K562 (cell line): ENCODE data around the gene SPTAN1. TPM values are rescaled to one million over a fixed set of nuclear protein-coding genes. Genes with fewer than 3 reads are reported as not detected.
A peak's percentile ranks its signal among the peaks of the same experiment; 100 is the strongest.

Experiments used
- ATAC-seq: fragments of 200-7000 bp; cut with Tn5 transposase; 3 replicates; pipeline ENCODE4 v1.9.1; 2020; ENCODE audit warnings: moderate library complexity
- BruUV-seq: library from RNA; stranded (reverse); fragments of 400-500 nt; replicated peaks from 2 replicates; lab custom pipeline; 2021; lab: Mats Ljungman, UMichigan
- CTCF ChIA-PET: fragments of 300-600 bp; formaldehyde crosslinking; extraction: SDS; loops from one replicate; lab custom pipeline; 2021; ENCODE audit warnings: low intra/inter-chr PET ratio; lab: Yijun Ruan, JAX
- POLR2A ChIA-PET: fragments of 300-600, 350-650 bp; sonication (Branson Sonifier 250); formaldehyde crosslinking; extraction: SDS; loops from one replicate; lab custom pipeline; 2021; ENCODE audit warnings: antibody characterized with exemption, inconsistent platforms; lab: Yijun Ruan, JAX
- DNase-seq, 4 experiments: peaks; one replicate each; pipeline versions ENCODE4 v3.0.0 to v3.0.0-alpha.2; 2011 to 2018; ENCODE audit warnings: low spot score in 3 of 4, mixed read lengths in 3 of 4; ENCODE audit errors: extremely low read depth in 1 of 4
- FAIRE-seq: peaks from 2 replicates; lab custom pipeline; 2011; peaks lifted over from hg19 to GRCh38; lab: Jason Lieb, UNC
- H2AFZ ChIP-seq: 2 replicates; pipeline ENCODE4 v1.6.0; 2011; ENCODE audit warnings: low read depth, low read length, control low read depth, inconsistent platforms
- H3K27ac ChIP-seq: fragments of 200-600 bp; 3 replicates; pipeline ENCODE4 v1.8.0; 2011; ENCODE audit warnings: low read depth, mild to moderate bottlenecking, control low read depth, inconsistent platforms, low read length, moderate library complexity, mixed read lengths; ENCODE audit errors: extremely low read depth
- H3K27me3 ChIP-seq, 2 experiments: fragments of 300-600 bp in 1 of 2; 2 replicates in 1 of 2; 3 replicates in 1 of 2; pipeline versions ENCODE4 v1.6.0 to v1.8.0; 2011; ENCODE audit warnings: inconsistent platforms in 2 of 2, low read length in 2 of 2, mild to moderate bottlenecking in 1 of 2, mixed read lengths in 1 of 2, moderate library complexity in 1 of 2; ENCODE audit not compliant: control insufficient read depth in 2 of 2, insufficient read depth in 2 of 2
- H3K36me3 ChIP-seq: fragments of 300-600 bp; 3 replicates; pipeline ENCODE4 v1.8.0; 2011; ENCODE audit warnings: mild to moderate bottlenecking, low read length, inconsistent platforms; ENCODE audit not compliant: control insufficient read depth, insufficient read depth
- H3K4me1 ChIP-seq, 2 experiments: fragments of 200-600 bp in 1 of 2; replicated peaks in 1 of 2; 2 replicates in 1 of 2; 3 replicates in 1 of 2; pipeline versions ENCODE4 v1.5.1 to v1.8.0; 2011; ENCODE audit warnings: inconsistent platforms in 2 of 2, low read length in 2 of 2, mild to moderate bottlenecking in 1 of 2, mixed read lengths in 1 of 2, moderate library complexity in 1 of 2; ENCODE audit not compliant: control insufficient read depth in 2 of 2, insufficient read depth in 2 of 2
- H3K4me2 ChIP-seq: 2 replicates; pipeline ENCODE4 v1.6.1; 2011; ENCODE audit warnings: low read length, control low read depth, inconsistent platforms, mixed read lengths; ENCODE audit not compliant: insufficient read depth
- H3K4me3 ChIP-seq: fragments of 200-600 bp; sonication (generic), shearing (Covaris generic); 2 replicates; pipeline ENCODE4 v1.5.1; 2016; ENCODE audit warnings: control low read depth, inconsistent platforms
- H3K79me2 ChIP-seq: fragments of 200-600 bp; 3 replicates; pipeline ENCODE4 v1.8.0; 2011; ENCODE audit warnings: low read length, inconsistent platforms; ENCODE audit not compliant: control insufficient read depth, insufficient read depth
- H3K9ac ChIP-seq, 2 experiments: 2 replicates each; pipeline versions ENCODE4 v1.6.0 to v1.6.1; 2011; ENCODE audit warnings: low read depth in 2 of 2, low read length in 2 of 2, control low read depth in 1 of 2, inconsistent platforms in 1 of 2, mild to moderate bottlenecking in 1 of 2, mixed read lengths in 1 of 2; ENCODE audit not compliant: insufficient read depth in 1 of 2
- H3K9me1 ChIP-seq: one replicate; pipeline ENCODE4 v1.6.0; 2011; ENCODE audit warnings: inconsistent platforms, mild to moderate bottlenecking, low read length, moderate library complexity; ENCODE audit not compliant: control insufficient read depth, insufficient read depth
- H3K9me3 ChIP-seq: replicated peaks from 2 replicates; pipeline ENCODE4 v1.5.1; 2011; ENCODE audit warnings: low read depth, low read length, inconsistent platforms; ENCODE audit not compliant: control insufficient read depth, insufficient read depth
- H4K20me1 ChIP-seq: replicated peaks from 2 replicates; pipeline ENCODE4 v1.6.1; 2011; ENCODE audit warnings: low read length, inconsistent platforms, mixed read lengths; ENCODE audit not compliant: control insufficient read depth, insufficient read depth
- C11orf30 ChIP-seq: fragments of 450-650 bp; IDR thresholded peaks from 2 replicates; pipeline ENCODE4 v1.6.1; 2016; ENCODE audit warnings: low read depth, mild to moderate bottlenecking
- CLOCK ChIP-seq: fragments of 250-450 bp; sonication (Bioruptor Pico); IDR thresholded peaks from 2 replicates; pipeline ENCODE4 v1.4.0; 2020; ENCODE audit warnings: mild to moderate bottlenecking, moderate library complexity, borderline replicate concordance
- MEF2D ChIP-seq: conservative IDR thresholded peaks from 2 replicates; pipeline ENCODE4 v1.6.1; 2016; ENCODE audit warnings: low read depth, missing genetic modification characterization, missing compliant biosample characterization
- RBM39 ChIP-seq: fragments of 200-400 bp; formaldehyde crosslinking; optimal IDR thresholded peaks from 2 replicates; pipeline ENCODE3; 2018; ENCODE audit warnings: low read depth, low read length
- TAF9B ChIP-seq: fragments of 450-650 bp; IDR thresholded peaks from 2 replicates; pipeline ENCODE4 v1.6.1; 2018; ENCODE audit warnings: mild to moderate bottlenecking; ENCODE audit not compliant: partially characterized antibody
- ZNF316 ChIP-seq: fragments of 450-650 bp; IDR thresholded peaks from 2 replicates; pipeline ENCODE4 v1.6.1; 2016
- WGBS: fragments of 100-300 bp; shearing (Covaris generic); methylation state at CpG from one replicate; pipeline ENCODE4 v1.1.6; 2016; ENCODE audit warnings: low coverage, mixed read lengths; ENCODE audit not compliant: insufficient coverage; ENCODE audit errors: missing lambda C conversion rate; 5-methylcytosine and 5-hydroxymethylcytosine counted together
- in situ Hi-C: fragments of 300-500 bp; cut with MboI; formaldehyde crosslinking; loops from 4 replicates; pipeline ENCODE4 v1.15.0; 2018; ENCODE audit warnings: inconsistent platforms, mixed read lengths
- intact Hi-C: fragments of 100-400 bp; cut with micrococcal nuclease; formaldehyde crosslinking; loops from 2 replicates; pipeline ENCODE4 v1.14.2; 2022
- polyA plus RNA-seq, 8 experiments: library from polyadenylated mRNA; depleted of rRNA in 4 of 8; stranded (reverse) in 5 of 8; unstranded in 3 of 8; fragments of >200 nt; fragmentation: Nextera tagmentation in 2 of 8; fragmentation: Illumina TruSeq in 1 of 8; extraction: Ambion mirVana in 2 of 8; extraction: Trizol in 1 of 8; gene quantifications; 2 replicates each; pipeline versions ENCODE4 v1.2.1 to v1.2.3, GENCODE V29; 2011 to 2014; ENCODE audit warnings: inconsistent platforms in 1 of 8, missing spikeins in 1 of 8
- total RNA-seq, 7 experiments: library from RNA; depleted of rRNA in 6 of 7; stranded (reverse); fragments of >200 nt in 6 of 7; fragmentation: Illumina TruSeq in 2 of 7; extraction: Trizol in 2 of 7; gene quantifications; 2 replicates each; pipeline versions ENCODE4 v1.2.1 to v1.2.3, GENCODE V29; 2011 to 2021; ENCODE audit warnings: low replicate concordance in 1 of 7

Gene SPTAN1
- total and polyA plus RNA-seq, 9 of the 15 experiments (the other 6 are each of a cell fraction or from before 2014, with no cell fraction given): 1.5 to 13.5 (median 6.8) TPM

- Histone ChIP-seq H3K4me3 (no peak overlapping the region), H3K27me3 (no peaks in the 10 kb centered on the region), H3K9me1 (no peaks in the 10 kb centered on the region), H3K27ac (no peak overlapping the region), H3K9me3 (no peaks in the 10 kb centered on the region; the same call in 1 of the 2 replicates), H3K9ac (no peak overlapping the region), H4K20me1 (no peaks in the 10 kb centered on the region), H3K4me1 (peaks cover 5 to 12% of the 10 kb centered on the region in 2 experiments; a peak in 4 of 5 replicates), H3K79me2 (no peaks in the 10 kb centered on the region), H3K4me2 (no peak overlapping the region), H2AFZ (no peak overlapping the region), H3K36me3 (peaks cover 4% of the 10 kb centered on the region; the same call in 2 of the 3 replicates)
- in situ Hi-C loops (no loop called here), intact Hi-C loops (no loop called here)
- 15% methylated on average over 3 of the region's 3 CpGs for WGBS
- no TSS peak for BruUV-seq
- DNase-seq (no peak), ATAC-seq (no peak), FAIRE-seq (no peak)
- POLR2A ChIA-PET: interaction anchor here (0.6 kb wide), 1 partner anchor 657 kb away, joined by 3 read pairs; no protein-coding TSS in a partner anchor
- CTCF ChIA-PET: no interaction called here
- TF ChIP-seq RBM39 (no peak), TAF9B (no peak), CLOCK (CRISPR knock-in tag) (no peak), ZNF316 (peak; percentile 70), C11orf30 (peak; percentile 42; the same call in 1 of the 2 replicates), MEF2D (tag) (no peak)
Measured at GRCh38 chr9:128546504-128546903, 5.9 kb upstream of the SPTAN1 start.
